HG03442 (cell line): ENCODE results near the gene ZNF512B.

Experiments used
- ATAC-seq: cut with Tn5 transposase; IDR thresholded peaks from one replicate; pipeline ENCODE4 v1.9.1; 2021; ENCODE audit warnings: mild to moderate bottlenecking, moderate library complexity; ENCODE audit not compliant: unreplicated experiment

Gene ZNF512B

DNA sequence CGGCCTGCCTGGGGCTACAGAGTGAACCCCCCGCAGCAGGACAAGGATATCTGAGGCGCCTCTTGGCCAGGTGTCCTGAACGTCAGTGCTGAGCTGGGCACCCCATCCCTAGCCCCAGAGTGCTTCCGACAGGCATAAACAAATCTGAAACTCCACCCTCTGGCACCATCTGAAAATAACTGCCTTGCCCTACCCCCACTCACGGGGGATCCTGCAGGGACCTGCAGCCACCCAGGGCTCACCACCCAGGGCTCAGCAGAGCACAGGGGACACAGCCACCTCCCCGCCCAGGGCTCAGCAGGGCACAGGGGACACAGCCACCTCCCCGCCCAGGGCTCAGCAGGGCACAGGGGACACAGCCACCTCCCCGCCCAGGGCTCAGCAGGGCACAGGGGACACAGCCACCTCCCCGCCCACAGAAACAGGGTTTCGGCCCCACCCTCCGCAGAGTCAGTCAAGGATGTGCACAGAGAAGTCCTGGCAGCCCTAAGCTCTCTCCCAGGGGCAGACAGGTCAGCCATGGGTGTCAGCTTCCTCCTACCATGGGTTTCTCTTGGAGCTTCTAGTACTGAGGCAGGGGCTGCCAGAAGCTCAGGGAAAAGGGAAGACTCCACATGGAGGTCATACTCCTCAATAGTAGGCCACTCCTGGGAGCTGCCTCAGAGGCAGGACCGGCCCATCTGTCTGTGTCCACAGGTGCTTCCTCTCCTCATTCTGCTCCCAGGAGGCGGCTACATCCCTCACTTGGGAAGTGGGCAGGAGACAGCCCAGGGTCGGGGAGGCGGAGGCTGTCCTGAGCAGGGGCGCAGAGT, 18.1 kb downstream of the ZNF512B start:
- ATAC-seq = no peak

DNA sequence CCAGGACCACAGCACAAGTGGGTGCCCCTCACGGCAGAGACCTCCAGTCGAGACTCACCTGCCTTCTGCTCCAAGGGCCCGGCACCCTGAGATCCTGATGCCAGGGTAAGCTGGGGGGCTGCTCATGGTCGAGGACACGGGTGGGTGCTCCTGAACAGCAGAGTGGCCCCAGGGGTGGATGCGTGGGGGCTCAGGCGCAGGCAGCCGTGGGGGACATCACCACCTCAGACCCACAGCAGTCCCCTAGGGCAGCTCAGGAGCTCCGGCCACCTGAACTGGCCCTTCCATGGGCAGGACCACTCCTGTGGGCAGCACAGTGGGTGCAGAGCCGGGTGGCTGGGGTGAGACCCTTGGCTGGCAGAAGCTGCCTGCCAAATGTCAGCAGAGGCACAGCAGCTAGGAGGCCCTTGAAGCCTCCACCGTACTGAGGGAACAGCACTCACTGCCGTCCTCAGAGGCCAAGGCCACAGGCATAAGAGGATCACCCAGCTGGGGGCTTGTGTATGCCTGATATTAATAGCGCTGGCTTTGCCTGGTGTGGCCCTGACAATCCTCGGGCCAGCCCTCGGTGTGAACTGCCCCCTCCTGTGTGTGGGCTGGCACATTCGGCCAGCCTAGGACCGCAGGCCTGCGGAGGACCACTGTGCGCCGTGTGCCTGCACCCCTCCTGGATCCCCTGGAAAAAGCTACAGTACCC, 18.9 kb downstream of the ZNF512B start:
- ATAC-seq = no peak

DNA sequence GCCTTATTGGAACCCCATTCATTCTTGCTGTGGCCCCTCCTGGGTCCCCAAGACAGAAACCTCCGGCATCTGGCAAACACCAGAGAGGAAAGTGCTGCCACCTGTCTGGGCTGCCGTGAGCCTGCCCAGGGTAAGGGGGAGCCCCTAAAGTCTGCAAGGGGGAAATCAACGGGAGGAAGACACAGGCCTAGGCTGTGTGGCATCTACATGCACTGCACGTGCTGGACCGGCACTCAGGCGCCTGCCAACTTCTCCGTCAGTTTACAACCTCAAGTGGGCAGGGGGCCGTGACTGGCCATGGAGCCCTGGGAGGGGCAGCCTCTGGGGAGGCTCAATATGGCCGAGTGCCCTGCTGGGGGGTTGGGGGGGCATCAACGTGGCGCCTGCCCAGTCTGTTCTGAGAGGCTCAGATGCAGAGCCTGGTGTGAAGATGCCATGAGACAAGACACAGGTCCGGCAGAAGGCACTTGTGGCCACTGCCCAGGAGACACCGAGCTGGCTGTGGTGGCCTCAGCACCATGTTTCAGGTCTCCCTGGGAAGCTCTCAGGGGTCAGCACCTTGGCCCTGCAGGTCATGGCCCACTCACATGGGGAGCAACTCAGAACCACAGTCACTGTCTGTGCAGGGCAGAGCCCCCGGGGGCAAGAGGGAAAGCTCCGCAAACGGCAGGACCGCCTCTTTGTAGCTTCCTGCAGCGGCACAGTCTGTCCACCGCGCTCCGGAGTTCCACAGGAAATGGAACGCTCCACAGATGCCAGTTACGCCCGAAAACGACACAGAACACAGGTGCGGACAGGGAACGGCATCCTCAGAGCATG, 21.9 kb downstream of the ZNF512B start:
- ATAC-seq = no peak

DNA sequence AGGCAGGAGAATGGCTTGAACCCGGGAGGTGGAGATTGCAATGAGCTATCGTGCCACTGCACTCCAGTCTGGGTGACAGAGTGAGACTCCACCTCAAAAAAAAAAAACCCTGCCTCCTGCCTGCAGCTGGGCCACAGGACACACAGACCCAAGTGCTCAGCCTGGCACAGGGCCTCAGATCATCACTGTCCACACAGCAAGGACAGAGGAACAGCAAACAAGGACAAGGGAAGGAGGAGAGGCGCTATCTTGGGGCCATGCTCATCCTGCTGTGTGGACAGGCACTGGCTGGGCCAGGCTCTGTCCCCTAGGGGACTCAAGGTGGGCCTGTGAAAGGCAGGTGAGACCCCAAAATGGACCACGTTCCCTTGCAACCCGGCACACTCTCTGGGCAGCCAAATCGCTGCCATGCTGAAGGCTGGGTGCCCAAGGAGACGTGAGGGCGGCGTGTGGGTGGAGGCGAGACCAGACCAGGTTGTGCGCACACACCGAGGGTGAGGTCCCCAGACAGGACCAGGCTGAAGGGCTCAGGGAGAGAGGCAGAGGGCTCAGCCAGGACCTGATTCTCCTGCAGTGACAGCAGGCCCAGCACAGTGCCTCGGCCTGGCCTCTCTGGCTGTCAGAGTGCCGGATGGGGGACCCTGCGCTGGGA, 22.6 kb downstream of the ZNF512B start:
- no peak for ATAC-seq

DNA sequence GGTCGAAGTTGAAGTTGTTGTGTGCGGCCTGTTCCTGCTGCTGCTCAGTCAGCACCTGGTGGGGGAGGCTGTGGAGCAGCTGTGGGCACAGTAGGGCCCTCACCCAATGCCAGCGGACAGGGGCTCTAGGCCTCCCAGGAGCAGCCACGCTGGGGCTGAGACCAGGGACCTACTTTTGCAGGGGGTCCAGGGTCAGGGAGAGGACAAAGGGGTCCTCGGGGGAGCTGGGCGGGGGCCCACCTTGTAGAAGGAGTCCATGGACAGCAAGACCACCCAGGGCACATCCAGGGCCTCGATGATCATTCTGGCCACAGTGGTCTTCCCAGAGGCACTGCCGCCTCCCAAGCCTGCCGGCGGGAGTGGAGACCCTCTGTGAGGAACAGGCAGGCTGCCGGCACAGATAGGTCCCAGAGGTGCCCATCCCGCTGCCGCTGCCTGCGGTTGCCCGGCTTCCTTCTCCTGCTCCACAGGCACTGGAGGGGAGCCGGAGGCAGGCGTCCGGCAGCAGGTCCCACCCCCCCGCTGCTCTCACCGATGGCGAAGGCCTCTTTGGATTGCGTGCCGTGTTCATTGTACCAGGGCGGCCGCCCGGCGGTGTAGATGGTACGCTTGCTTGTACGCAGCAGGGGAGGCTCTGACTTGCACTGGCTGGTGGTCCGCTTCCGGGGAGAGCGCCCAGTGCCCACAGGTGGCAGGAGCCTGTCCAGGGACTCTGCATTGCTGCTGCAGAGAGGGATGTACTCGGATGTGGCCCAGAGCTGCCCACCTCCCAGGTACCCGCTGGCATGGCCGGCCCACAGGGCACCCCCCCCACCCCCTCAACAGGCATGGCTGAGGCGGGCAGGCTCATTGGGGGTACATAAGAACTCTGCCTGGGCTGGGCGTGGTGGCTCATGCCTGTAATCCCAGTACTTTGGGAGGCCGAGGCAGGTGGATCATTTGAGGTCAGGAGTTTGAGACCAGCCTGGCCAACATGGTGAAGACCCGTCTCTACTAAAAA, 23.5 kb downstream of the ZNF512B start:
- no peak for ATAC-seq

DNA sequence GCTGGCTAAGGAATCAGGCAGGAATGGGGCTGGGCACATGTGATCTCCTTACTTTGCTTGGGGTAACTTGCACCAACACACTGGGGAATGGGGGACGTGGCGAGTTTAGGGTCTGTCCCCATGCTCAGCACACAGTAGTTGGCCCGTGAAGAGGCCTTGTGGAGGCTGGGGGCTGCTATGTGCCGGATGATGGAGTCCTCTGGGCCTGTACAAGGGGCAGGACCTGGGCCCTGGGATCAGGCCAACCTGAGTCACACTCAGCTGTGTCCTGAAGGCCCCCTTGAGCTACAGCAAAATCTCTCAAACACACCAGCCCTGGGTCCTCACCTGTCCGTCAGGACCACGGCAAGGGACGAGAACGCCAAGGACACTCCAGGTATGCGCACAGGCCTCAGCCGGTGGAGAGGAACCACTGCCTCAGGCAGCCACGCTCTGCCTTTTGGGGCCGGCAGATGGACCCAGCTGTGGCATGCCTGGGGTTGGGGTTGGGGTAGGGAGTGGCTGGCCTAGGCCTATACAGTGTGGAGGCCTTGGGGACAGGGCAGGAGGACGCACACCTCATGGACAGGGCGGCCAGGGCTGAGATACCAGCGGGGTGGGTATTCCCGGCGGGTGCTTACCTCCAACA, 24.6 kb downstream of the ZNF512B start:
- ATAC-seq = no peak

DNA sequence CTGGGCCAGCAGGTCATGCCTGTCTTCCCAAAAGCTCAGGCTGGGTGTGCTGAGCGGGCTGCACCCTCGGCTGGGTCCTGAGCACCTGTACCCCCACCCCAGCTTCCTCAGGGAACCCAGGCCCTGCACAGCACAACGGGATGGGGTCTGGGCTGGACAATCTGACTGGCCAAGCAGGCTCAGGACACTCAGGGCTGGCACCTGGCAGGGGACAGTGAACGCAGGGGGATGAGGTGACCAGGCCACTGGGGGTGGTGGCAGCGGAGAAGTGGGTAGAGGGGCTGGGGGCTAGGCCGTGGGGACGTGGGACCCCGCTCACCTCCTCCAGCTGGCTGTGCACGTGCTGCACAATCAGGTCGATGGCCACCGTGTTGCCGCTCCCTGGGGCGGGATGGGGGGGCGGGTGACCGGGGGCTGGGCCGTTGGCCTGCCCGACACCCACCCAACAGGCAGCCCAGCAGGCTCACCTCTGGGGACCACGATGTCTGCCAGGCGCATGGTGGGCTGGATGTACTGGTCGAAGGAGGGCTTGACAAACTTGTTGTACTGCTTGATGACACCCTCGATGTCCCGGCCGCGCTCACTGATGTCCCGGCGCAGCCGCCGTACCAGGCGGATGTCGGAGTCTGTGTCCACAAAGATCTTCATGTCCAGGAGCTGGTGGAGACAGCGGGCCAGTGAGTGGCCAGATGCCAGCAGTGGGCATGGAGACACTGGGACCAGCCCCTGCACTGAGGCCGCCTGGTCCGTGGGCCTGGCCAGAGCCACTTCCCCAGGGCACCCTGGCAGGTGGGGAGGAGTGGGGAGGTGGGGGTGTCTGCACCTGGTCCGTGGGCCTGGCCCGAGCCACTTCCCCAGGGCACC, 25.4 kb downstream of the ZNF512B start:
- no peak for ATAC-seq

DNA sequence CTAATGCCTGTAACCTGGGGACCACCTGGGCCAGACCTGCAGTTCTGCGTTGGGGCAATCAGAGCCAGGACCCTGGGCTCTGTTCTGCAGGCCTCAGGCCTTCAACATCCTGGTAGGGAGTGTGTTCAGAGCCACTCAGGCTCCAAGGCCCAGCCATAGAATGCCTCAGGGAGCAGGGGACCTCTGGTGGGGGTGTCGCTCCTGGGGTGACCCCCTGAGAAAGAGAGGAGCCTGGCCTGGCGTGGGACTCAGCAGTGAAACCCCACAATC, 26.0 kb downstream of the ZNF512B start:
- no peak for ATAC-seq

DNA sequence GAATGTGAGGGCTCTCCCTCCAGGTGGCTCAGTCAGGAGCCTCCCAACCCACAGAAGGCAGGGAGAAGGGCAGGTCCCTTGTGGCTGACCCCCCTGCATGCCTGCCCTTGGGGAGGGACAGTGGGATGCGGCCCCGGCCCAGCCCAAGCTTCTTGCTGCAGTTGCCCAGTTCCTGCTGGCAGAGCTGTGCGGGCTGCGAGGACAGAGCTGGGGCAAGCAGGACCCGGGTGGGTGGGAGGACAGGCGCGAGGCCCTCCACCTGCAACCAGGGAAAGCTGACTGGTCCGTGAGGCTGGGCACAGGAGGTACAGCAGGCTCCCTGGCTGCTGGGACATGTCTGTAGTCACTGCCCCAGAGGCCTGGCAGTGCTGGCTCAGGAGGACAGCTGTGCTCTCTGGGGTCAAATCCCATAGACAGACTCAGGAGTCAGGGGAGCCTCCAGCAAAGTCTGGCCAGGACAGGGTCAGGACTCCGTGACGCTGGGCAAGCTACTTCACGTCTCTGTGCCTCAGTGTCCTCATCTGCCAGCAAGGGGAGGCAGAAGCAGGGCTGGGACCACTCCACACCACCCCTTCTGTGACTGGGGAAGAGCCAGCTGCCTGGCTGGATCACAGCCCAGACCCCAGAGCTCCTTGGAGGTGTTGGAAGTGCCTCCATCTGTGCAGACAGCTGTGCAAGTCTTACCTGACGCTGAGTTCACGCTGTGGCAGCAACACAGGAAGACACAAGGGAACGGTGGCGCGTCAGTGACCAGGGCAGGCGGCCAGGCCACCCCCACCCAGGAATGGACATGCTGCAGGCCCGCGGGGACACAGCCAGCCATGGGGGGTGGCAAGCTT, 26.5 kb downstream of the ZNF512B start:
- ATAC-seq = no peak

DNA sequence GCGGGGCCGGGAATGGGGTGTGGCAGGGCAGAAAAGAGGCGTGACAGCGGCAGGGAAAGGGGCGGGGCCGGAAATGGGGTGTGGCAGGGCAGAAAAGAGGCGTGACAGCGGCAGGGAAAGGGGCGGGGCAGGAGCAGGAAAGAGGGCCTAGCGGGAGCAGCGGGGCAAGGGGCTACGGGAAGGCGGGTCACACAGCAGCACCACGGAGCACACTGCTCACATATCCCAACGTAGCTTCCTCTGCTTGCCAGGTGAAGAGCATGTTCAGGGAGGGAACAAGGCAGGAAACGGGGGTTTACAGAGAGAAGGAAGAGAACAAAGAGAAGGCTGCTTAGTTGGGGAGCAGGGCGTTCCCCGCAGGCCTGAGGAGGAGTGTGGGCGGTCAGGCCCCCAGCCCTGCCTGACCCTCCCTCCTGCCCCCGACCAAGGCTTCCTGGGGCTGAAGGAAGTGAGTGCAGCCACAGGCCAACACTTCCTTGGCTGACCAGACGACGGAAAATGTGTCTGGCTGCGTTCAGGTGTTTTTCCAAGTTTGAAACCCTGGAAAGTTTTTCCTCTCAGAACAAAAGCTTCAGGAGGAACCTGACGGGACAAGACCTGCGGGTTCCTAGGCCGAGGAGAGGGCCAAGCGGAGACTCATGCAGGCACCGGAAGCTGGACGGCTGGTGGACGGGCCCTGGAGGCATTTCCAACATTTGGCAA, 27.3 kb downstream of the ZNF512B start:
- ATAC-seq = no peak

DNA sequence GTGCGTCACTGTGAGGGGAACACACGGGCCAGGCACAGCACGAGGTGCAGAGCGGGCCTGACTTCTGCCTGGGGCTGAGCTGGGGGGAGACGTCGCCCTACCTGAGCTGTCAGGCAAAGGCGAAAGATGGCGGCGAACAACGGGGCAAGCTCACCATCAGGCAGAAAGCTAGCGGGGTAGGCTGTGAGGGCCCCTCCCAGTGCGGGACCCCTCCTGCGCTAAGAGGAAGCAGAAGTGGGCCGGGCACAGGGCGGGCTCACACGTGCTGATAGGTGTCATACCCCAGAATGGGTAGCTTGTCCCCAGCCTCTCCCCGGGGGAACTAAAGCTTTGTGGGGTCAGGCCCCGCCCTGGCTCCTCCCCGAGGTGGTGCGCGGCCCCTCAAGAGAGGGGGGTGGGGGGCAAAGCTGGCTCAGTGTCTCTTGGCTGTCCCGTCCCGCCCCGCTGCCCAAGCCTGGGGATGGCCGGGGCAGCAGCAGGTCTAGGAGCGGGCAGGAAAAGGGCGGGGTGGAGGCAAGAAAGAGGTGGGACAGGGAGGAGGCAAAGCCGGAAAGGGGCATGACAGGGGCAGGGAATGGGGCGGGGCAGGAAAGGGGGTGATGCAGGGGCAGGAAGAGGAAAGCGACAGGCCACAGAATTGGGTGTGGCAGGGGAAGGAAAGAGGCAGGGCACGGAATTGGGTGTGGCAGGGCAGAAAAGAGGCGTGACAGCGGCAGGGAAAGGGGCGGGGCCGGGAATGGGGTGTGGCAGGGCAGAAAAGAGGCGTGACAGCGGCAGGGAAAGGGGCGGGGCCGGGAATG, 28.2 kb downstream of the ZNF512B start:
- no peak for ATAC-seq

DNA sequence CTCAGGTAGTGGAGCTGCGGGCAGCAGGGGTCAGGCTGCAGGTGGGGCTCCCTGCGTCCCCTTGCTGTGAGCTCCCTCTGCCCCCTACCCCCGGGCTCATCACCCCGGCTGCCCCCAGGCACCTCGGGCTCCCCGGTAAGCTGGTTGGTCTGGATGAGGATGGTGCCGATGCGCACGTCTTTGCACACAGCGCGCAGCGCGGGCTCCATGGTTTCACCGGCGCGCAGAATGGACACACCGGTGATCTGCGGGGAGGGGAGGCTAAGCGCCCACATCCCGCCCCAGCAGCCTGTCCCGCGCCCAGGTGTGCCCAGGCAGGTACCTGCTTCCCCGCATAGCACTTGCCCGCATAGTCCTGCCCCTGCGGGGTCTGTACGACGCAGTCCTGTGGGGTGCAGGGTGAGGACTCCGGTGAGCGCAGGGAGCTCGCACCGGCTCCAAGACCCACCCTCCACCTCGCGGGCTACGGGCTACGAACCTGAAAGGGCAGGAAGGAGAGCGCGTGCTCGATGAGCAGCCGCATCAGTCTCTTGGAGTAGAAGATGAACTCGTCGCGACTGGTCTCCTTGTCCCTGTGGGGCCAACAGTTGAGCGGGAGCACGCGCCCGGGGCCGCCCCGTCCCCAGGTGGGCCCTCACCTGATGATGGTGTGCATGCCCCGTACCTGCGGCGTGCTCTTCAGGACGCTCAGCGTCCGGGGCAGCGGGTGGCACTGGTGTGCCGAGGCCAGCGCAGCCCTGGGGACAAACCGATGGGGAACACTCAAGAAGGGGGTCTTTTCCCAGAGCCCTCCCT, 29.1 kb downstream of the ZNF512B start:
- no peak for ATAC-seq

DNA sequence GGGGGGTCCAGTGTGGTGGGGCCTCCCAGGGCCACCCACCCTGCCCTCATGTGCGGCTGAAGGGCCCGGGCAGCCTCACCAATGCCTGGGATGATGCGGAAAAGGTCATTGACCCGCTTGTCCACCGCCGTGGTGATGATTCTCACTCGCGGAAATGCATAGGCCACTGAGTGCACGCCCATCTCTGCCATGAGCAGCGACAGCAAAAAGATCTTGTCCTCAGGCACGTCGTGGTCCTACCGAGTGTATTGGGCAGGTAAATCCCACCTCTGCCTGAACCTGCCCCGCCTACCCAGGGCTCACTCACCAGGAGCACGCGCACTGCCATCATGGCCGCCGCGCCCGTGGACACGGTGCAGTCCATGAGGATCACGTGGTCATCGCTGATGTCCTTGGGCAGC, 29.7 kb downstream of the ZNF512B start:
- no peak for ATAC-seq

DNA sequence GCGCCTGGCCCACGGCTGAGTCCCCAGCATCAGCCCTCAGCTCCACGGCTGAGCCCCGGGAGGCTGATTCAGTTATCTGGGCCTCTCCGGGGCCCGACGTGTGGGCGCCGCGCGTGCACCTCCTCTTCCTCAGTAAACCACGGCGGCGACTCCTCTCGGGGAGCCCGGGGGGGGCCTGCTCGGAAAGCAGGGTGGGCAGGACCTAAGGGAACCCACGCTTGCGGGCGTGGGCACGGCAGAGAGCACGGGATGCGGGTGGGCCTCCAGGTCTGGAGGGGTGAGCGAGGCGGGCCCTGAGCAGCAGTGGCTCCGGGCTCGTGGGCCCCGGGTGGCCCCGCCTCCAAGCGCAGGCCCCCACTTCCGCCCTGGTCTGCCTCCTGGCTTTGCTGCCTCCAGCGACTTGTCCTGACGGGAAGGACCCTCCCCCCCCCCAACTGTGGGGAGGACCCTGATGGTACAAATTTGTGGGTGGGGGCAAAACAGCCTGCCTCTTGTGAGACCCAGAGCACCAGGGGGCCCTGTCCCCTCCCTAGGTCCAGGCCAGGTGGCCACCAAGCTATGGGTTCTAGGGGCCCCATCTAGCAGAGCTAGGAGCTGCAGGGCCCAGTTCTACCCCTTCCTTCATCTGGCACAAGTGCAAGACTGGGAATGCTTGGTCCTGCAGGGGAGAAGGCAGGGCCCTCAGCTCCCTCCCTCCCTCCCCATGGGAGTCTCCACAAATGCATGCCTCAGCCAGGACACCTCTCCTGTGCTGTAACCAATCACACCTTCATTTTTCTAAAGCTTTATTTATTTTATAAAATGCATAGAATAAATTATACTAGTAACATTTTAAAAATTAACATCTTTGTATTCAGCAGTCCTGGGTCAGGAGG, 30.4 kb downstream of the ZNF512B start:
- ATAC-seq = no peak

DNA sequence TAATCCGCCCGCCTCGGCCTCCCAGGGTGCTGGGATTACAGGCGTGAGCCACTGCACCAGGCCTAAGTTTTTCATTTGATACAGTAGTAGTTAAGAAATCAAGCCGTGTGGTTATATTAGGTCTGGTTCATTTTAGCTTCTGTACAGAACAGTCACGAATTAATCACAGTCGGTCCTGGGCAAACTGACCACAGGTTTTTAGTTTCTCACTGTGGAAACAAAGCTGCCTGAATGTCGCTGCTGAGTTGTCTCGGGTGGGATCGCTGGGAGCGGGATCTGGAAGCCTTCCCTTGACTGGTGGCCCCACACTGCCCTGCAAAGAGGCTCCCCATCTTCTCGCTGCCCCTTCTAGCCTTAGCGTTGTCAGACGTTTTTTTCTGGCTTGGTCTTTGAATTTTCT, 32.1 kb downstream of the ZNF512B start:
- ATAC-seq = no peak
